Activated CD4-positive, alpha-beta T cell treated with anti-CD3 and anti-CD28 coated beads, Interleukin-2, amount 50 U/mL, for 24 hours (primary cell): Measurements from ENCODE around the gene PDF.
"Not testable (repeated sequence)": the region's sequence is repeated elsewhere in the genome, so short reads cannot be mapped to it uniquely, and the experiment has no call there.

ENCODE experiments used
- DNase-seq, 2 donors: peaks; one replicate each; pipeline ENCODE4 v3.0.0-alpha.2; 2020; ENCODE audit warnings: low read depth in 1 of 2, low spot score in 1 of 2

The PDF gene

DNA sequence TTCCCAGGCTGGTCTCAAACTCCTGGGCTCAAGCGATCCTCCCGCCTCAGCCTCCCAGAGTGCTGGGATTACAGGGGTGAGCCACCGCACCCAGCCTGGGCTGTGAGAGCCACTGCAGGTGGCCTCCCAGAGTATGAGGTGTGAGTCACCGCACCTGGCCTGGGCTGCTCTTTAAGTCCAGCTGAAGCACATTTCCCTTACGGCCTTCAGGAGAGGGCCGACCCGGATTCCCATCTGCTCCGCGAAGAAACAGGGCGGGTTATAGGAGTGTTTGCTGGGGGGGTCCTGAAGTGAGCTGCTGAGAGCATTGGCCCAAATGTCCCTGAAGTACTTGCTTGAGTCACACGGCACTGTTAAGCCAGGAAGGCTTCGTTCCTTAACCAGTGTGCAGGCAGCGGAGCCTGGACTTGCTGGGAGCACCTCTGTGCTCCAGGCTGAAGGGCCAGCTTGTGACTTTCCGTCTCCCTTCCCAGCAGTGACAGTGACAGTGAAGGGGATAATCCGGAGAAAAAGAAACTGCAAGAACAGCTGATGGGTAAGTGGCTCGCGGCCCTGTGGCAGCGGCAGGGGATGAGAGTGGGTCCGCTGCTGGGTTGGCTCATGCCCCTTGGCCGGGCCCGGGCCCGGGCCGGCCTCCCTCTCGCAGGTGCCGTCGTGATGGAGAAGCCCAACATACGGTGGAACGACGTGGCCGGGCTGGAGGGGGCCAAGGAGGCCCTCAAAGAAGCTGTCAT lies 12.0 kb downstream of the PDF start:
- DNase-seq, result no peak

DNA sequence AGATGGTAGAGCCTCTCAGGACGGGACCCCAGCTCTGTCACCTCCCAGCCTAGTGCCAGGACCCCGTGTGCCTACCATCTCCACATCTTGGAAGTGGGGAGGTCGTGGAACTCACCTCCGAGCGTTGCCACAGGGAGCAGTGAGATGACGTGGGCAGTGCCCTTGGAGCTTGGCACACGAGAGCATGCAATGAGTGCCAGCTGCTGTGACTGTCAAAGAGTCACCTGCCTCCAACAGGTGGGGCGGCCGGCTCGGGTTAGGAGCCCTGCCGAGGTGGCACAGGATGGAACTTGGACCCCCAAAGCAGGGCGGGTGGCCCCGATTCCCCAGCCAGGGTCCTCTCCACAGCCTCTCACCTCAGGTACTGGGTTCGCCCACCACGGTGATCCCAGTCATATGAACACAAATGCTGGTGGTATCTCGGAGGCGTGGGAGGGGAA lies 13.8 kb downstream of the PDF start:
- no peak for DNase-seq

DNA sequence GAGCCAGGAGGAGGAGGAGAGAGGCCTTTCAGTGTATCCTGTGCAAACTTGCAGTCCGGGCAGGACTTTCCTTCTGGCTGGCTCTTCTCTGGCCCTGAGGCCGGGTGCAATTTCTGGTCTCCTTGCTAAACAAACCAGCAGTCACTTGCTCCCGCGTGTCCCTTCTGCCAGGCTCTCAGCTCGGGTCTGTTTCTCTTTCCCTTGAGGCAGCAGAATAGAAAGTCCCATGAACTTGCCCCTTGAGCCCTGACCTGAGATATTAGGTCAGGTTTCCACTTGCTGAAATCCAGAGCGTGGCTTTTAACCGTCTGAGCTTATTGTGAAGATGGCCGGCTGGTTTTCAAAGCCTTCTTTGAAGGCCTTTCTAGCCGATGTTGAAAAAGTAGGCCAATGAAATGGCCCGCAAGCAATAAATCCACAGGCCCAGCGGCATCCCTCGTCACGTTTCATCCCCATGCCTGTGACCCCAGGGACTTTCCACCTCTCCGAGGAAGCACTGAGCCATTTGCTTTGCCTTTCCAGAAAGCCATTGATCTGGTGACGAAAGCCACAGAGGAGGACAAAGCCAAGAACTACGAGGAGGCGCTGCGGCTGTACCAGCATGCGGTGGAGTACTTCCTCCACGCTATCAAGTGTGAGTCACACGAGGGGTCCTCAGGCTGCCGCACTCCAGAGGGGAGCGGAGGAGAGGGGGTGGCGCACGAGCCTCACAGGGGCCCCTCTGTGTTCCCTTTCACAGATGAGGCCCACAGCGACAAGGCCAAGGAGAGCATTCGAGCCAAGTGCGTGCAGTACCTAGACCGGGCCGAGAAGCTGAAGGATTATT lies 14.7 kb downstream of the PDF start:
- no peak for DNase-seq

DNA sequence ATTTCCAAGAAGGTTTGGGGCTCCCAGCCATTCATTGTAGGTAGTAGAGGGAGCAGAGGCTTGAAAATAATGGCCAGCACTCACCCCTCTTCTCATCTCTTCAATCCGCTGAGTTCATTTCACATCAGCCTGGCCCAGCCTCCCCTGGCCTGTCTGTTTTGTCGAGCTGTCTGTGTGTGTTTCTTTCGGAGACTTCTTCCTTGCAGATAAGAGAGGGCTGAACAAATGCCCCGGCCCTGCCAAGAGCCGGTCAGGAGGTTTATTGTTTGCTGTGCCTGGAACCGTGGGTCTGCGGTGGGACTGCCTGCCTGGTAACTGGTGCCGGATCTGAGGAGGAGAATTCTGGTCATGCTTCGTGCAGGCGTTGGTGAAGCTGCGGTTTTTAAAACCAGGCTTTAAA lies 15.9 kb downstream of the PDF start:
- no peak for DNase-seq

DNA sequence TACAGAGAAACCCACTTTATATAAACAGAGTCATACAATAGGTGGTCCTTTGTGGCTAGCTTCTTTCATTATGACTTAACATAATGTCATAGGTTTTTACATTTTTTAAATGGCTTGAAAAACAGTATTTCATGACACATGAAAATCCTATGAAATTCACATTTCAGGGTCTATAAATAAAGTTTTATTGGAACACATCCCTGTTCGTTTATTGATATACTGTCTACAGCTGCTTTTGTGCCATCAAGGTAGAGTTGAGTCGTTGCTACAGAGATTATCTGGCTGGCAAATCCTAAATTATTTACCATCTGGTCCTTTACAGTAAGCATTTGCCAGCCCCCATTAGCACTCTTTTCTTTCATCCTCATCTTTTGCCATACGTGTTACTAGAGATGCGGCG lies 16.9 kb downstream of the PDF start:
- DNase-seq, result no peak

DNA sequence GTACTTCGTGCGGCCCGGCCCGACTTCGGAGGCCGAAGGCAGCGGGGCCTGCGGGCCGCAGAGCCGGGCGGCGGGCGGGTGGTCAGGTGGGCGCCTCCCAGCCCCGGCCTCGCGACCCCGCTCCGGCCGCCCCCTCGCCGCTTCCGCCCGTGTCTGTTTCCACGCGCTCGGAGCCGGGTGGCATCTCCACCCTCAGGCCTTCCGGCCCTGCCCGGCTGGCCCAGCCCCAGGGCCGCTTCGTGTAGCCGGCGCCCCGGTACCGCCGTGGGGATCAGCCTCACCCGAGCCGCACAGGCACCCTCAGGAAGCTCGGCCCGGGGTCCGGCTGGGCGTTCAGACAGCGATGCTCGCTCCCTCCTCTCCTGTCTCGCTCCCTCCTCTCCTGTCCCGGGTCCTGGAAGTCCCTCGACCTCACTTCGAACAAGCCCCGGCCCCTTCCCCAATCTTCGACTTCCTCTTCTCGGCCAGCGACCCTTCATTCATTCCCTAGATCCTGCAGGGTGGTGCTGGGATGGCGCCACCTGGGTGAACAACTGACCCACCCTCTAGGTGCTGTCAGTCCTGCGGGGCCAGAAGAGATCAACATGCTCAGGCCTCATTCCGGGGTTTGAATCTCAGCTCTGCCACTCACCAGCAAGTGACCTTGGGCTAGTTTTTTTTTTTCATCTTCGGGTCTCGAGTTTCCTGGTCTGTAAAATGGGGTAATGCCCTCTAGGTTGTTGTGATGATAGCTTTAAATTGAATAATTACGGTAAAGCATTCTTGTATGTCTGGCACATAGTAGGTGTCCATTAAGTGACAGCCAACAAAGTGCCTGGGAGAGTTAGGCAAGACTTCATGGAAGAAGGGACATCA lies 18.6 kb downstream of the PDF start:
- DNase-seq, result peak in 1 of 2 donors; percentile 17

DNA sequence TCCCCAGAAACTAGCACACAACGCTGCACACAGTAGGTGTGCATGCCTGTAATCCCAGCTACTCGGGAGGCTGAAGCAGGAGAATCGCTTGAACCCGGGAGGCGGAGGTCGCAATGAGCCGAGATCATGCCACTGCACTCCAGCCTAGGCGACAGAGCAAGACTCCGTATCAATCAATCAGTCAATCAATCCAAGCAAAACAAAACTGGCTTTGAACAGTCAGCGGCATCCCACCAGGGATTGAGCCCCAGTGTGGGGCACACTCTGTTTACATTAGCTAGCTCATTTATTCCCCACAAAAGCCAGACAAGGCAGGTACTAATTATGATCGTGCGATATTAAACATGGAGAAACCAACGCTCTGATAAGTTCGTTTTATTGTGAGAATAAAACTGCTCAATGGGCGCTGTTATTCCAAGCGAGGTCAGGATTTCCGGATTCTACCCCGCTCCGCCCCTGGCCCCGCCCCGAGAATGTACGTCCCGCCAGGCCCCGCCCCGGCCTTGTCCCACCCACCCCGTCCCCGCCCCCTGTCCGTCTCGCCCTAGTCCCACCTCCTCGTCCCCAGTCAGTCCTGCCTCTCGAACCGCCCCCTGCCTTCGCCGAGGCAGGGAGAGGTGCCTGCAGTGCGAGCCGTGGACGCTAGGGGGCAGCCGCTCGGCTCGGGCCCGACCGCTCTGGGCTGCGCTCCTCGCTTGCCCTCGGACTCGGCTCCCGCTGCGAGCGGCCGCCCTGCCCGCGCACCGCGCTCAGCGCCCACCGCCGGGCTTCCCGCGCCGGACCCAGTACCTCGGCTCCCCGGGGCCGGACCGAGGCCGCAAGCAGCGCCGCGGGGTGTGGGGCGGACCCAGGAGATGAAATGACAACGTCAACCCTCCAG lies 19.5 kb downstream of the PDF start, which contains the start of gene VPS4A:
VPS4A (plus strand) TSS at position 698 of the 880 bp plus-strand sequence; CDS start at position 860, 162 bp downstream.
- peak; percentile 95 to 98 for DNase-seq

DNA sequence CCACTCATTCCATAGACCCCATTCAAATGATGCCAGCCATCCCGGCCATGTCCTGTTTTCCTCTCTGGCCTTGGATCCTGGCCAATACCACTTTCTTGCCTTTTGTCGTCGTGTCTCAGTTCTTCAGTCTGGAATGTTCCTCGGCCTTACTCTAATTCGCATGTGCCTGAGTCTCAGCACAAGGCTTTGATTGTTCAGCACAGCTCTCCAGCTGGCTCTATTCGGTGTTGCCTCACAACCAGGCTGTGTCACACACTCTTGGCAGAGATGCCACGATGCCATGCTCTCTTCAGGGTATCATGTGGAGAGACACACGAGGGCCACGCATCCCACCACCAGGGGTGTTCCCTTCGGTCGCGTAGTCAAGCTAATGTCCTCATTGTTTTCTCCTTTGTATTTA lies 21.1 kb downstream of the PDF start:
- no peak for DNase-seq

DNA sequence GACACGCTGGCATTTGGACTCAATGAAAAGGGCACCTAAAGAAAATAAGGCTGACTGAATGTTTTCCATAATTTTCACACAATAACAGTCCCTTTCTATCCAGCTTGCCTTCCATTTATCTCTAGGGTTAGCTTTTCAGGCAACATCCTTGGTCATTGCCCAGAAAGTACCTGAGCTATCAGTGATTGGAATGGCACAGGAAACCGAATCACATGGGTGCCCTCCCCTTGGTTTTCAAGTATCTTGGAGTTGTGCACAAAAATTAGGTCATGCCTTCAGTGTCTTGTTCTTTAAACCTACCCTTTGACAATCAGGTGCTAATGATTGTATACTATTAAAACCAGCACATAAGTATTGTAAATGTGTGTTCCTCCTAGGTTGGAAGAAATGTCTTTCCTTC lies 22.5 kb downstream of the PDF start:
- no peak for DNase-seq

DNA sequence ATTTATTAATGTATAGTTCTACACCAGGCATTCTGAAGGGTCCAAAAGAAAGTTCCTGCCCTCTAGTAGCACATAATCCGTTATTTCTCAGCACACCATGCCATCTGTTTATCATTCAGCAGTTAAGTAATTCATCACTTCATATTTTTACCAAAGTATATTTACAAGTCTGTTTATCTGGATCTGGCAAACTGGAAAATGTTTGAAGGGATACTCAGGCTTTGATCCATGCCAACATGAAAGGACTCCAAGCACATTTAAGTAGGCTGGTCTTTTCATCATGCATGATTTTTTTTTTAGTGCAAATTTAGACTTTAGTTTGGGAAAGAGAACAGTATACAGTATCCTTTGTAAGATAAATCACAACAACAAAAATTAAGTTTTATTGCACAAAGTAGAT lies 23.3 kb downstream of the PDF start:
- DNase-seq, result no peak

DNA sequence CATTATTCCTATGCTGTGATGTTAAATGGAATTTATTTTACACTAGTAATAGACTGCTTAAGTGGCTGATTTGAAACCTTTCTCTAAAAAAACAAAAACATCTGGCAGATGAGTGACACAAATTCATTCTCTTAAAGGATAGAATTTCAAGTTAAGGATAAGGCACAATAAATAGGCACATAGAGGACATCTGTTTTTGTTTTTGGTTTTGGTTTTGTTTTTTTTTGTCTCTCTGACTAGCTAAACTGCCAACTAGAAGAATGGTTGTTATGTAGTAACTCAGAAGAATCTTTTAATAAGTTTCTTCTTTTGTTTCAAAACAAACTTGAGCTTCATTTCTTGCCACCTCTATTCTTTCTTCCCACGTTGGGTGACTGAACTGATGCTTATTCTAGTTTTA lies 24.4 kb downstream of the PDF start:
- DNase-seq, result no peak

DNA sequence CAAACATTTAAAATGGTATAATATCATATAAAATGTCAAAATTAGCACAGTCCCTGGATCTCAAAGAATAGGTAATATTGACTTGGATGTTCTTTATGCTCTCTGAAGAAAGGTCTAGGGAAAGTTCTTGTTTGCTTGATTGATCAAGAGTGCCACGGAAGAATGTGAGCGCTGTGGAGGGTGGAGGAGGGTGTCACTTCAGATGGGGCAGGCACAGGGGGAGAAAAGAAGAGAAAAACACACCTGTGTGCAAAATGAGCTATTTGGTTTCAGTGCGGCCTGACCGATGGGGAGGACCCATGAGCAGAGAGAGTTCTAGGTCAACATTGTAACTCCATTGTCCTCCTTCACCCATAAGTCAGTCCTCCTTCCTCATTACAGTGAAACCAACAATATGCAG lies 28.1 kb downstream of the PDF start:
- DNase-seq, result no peak

DNA sequence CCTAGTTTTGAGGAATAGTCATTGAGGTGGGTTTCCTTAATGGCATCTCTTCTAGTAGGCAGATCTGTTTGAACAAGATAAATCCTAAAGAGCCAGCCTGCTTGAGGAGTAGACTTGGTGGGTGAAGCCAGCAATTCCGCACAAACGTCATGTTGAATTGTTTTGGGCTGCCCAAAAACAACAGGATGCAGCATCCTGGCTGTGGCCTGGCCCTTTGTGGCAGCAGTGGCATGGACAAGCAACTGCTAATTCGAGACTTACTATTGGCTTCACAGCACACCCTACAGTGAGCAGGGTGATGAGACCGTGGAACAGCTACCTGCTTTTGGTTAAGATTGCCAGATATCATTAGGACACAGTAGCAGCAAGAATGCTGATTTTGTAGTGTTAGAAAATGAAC lies 28.5 kb downstream of the PDF start:
- no peak for DNase-seq

DNA sequence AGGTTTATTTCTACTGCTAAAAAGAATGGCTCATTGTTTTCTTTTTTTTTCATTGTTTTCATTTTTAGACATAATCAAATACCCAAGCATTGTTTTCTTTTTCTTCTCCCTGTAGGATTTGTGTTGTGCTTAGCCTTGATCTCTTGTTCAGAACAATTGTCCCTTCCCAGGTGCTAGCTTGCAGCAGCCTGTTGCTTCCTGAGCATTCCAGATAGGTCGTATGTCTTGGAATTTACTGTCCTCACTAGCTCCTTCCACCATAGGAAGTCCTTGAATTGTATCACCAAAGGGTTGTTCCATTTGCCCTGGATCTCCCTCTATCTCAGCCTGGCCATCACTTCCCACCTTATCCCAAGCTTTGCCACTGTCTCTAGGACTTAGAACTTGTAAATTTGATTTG lies 29.2 kb downstream of the PDF start:
- no peak for DNase-seq

DNA sequence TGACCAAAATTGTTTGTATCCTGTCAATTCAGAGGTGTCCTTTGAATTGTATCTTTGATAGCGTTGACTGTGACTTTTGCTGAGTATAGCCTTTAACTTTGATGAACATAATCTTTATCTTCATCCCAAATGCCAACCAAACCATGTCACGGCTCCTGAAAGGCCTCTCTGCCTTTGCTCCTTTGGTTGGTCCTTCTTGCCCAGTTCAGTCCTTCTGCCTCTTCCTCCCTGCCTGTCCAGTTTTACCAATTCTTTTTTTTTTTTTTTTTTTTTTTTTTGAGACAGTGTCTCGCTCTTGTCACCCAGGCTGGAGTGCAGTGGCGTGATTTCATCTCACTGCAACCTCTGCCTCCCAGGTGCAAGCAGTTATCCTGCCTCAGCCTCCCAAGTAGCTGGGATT lies 32.1 kb downstream of the PDF start:
- DNase-seq, result no peak

DNA sequence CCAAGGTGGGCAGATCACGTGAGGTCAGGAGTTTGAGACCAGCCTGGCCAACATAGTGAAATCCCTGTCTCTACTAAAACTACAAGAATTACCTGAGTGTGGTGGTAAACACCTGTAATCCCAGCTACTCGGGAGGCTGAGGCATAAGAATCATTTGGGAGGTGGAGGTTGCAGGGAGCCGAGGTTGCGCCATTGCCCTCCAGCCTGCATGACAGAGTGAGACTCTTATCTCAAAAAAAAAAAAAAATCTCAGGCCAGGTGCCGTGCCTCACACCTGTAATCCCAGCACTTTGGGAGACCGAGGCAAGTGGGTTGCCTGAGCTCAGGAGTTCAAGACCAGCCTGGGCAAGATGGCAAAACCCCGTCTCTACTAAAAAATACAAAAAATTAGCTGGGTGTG lies 33.6 kb downstream of the PDF start:
- DNase-seq, result not testable (repeated sequence)

DNA sequence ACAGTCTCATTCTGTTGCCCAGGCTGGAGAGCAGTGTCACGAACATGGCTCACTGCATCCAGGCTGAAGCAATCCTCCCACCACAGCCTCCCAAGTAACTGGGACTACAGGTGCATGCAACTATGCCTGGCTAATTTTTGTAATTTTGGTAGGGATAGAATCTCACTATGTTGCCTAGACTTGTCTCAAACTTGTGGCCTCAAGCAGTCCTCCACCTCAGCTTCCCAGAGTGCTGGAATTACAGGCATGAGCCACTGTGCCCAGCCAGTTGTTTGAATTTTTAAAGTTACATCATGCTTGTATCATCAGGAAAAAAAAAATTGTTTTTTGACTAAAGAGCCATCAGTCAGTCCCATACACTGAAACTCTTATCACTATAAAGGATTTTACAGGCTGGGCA lies 36.3 kb downstream of the PDF start:
- no peak for DNase-seq

DNA sequence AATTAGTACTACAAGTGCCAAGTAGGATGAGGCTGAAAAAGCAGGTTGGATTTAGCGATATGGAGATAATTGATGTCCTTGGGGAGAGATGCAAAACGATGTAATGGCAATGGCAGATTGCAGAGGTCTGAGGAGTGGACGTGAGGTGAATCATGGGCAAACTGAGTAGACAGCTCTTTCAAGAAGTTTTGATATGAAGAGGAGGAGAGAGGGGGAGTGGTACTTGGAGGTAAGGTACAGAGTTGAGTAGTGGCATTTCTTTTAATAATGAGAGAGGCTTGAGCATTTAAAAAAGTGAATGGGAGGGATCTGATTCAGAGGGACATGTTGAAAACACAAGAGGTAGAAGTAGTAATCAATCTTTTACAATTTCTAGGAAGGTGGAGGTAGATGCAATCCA lies 37.0 kb downstream of the PDF start:
- no peak for DNase-seq

DNA sequence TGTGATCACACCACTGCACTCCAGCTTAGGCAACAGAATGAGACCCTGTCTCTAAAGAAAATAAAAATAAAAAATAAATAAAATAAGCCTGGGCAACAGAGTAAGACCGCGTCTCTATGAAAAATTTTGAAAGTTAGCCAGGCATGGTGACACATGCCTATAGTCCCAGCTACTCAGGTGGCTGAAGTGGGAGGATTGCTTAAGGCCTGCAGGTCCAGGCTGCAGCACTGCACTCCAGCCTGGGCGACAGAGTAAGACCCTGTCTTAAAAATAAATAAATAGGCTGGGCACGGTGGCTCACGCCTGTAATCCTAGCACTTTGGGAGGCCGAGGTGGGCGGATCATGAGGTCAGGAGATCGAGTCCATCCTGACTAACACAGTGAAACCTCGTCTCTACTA lies 38.7 kb downstream of the PDF start:
- DNase-seq, result not testable (repeated sequence)

DNA sequence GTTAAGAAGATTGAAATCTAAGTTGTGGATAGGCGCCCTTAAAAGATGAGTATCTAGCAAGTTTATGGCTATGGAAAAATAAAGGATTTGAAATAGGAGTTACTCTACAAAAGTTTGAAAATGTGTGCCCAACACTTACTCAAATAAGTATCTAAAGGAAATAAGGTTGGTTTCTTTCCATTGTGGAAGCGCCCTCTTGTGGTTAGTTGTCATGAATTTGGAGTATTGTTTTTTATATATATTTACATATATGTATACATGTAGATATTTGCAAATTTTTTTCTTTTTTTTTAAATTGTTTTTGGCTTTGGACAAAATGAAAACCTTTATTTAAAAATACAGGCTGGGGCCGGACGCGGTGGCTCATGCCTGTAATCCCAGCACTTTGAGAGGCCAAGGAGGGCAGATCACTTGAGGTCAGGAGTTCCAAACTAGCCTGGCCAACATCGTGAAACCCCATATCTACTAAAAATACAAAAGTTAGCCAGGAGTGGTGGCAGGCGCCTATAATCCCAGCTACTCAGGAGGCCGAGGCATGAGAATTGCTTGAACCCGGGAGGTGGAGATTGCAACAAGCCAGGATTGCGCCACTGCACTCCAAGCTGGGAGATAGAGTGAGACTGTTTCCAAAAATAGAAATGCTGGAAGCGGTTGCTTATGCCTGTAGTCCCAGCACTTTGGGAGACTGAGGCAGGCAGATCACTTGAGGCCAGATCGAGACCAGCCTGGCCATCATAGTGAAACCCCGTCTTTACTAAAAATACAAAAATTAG lies 43.3 kb downstream of the PDF start:
- peak in 1 of 2 donors; percentile 56 for DNase-seq
